WTC11 (cell line): ENCODE results near the gene TH. TPM values are rescaled to one million over a fixed set of nuclear protein-coding genes. Genes with fewer than 3 reads are reported as not detected.

ENCODE experiments used
- ATAC-seq: fragments of 200-7000 bp; cut with Tn5 transposase; 2 replicates; pipeline ENCODE4 v1.10.0; 2021; ENCODE audit warnings: mild to moderate bottlenecking, moderate library complexity
- CTCF ChIA-PET: fragments of 300-600 bp; sonication (Branson Sonifier 250); formaldehyde crosslinking; loops from one replicate; lab custom pipeline; 2021; ENCODE audit warnings: antibody characterized with exemption; lab: Charles Lee
- POLR2A ChIA-PET: fragments of 350-600 bp; sonication (Branson Sonifier 250); formaldehyde crosslinking; loops from one replicate; lab custom pipeline; 2021; ENCODE audit warnings: antibody characterized with exemption; lab: Charles Lee
- DNase-seq: peaks from one replicate; pipeline ENCODE4 v3.0.0; 2021; ENCODE audit warnings: low spot score
- H3K27ac Mint-ChIP-seq: 2 replicates; pipeline ENCODE4 v1.8.0; 2021; ENCODE audit warnings: mixed read lengths
- H3K27me3 Mint-ChIP-seq: 2 replicates; pipeline ENCODE4 v1.8.0; 2021; ENCODE audit warnings: low read depth, mild to moderate bottlenecking, moderate library complexity, mixed read lengths
- H3K36me3 Mint-ChIP-seq: 2 replicates; pipeline ENCODE4 v1.8.0; 2021; ENCODE audit warnings: mixed read lengths
- H3K4me1 Mint-ChIP-seq: 2 replicates; pipeline ENCODE4 v1.8.0; 2022; ENCODE audit warnings: mixed read lengths
- H3K4me3 Mint-ChIP-seq: 2 replicates; pipeline ENCODE4 v1.8.0; 2021; ENCODE audit warnings: mild to moderate bottlenecking, moderate library complexity, mixed read lengths
- H3K9me3 Mint-ChIP-seq: 2 replicates; pipeline ENCODE4 v1.8.0; 2021; ENCODE audit warnings: mixed read lengths
- GRHL2 ChIP-seq: fragments of 250-450 bp; sonication (Bioruptor Pico); IDR thresholded peaks from 2 replicates; pipeline ENCODE4 v1.8.0; 2022; ENCODE audit warnings: mild to moderate bottlenecking, moderate library complexity; ENCODE audit not compliant: insufficient replicate concordance, severe bottlenecking
- GTF2I ChIP-seq: fragments of 250-450 bp; sonication (Bioruptor Pico); conservative IDR thresholded peaks from 2 replicates; pipeline ENCODE4 v1.4.0; 2021; ENCODE audit warnings: mild to moderate bottlenecking
- KAT7 ChIP-seq: sonication (generic); formaldehyde crosslinking; IDR thresholded peaks from 2 replicates; pipeline ENCODE4 v1.8.1; 2023; ENCODE audit warnings: missing genetic modification reagents, mild to moderate bottlenecking, borderline replicate concordance
- MYBL2 ChIP-seq: sonication (generic); formaldehyde crosslinking; IDR thresholded peaks from 2 replicates; pipeline ENCODE4 v1.8.1; 2023; ENCODE audit warnings: mild to moderate bottlenecking, moderate library complexity, missing genetic modification reagents
- NFATC4 ChIP-seq: fragments of 250-450 bp; sonication (Bioruptor Pico); IDR thresholded peaks from 2 replicates; pipeline ENCODE4 v1.9.0; 2021; ENCODE audit warnings: mild to moderate bottlenecking
- NFE2L1 ChIP-seq: sonication (generic); formaldehyde crosslinking; IDR thresholded peaks from 2 replicates; pipeline ENCODE4 v1.8.1; 2023; ENCODE audit warnings: missing genetic modification reagents
- NFYB ChIP-seq: sonication (generic); formaldehyde crosslinking; conservative IDR thresholded peaks from 2 replicates; pipeline ENCODE4 v1.8.0; 2022; ENCODE audit warnings: low read depth, missing genetic modification reagents
- PRRX2 ChIP-seq: fragments of 250-450 bp; sonication (Bioruptor Pico); IDR thresholded peaks from 2 replicates; pipeline ENCODE4 v1.8.0; 2021; ENCODE audit warnings: mild to moderate bottlenecking
- ZNF121 ChIP-seq: sonication (generic); formaldehyde crosslinking; IDR thresholded peaks from 2 replicates; pipeline ENCODE4 v1.8.0; 2023; ENCODE audit warnings: missing genetic modification reagents
- ZNF138 ChIP-seq: sonication (generic); formaldehyde crosslinking; conservative IDR thresholded peaks from 2 replicates; pipeline ENCODE4 v1.8.1; 2022; ENCODE audit warnings: mild to moderate bottlenecking, moderate library complexity, missing genetic modification reagents
- ZNF396 ChIP-seq: fragments of 250-450 bp; sonication (Bioruptor Pico); IDR thresholded peaks from 2 replicates; pipeline ENCODE4 v1.8.0; 2021; ENCODE audit warnings: mild to moderate bottlenecking, moderate library complexity, borderline replicate concordance
- ZNF416 ChIP-seq: fragments of 250-450 bp; sonication (Bioruptor Pico); IDR thresholded peaks from 2 replicates; pipeline ENCODE4 v1.9.0; 2021; ENCODE audit warnings: mild to moderate bottlenecking, inconsistent platforms
- total RNA-seq: library from RNA; stranded (reverse); gene quantifications from 3 replicates; pipeline ENCODE4 v1.2.3, GENCODE V29; 2021
- TF ChIP-seq, protein P1 (sequence below): sonication (generic); formaldehyde crosslinking; IDR thresholded peaks from 2 replicates; pipeline ENCODE4 v1.8.1; 2022; ENCODE audit warnings: missing genetic modification reagents, borderline replicate concordance
- TF ChIP-seq, protein P2 (sequence below): sonication (generic); formaldehyde crosslinking; IDR thresholded peaks from 2 replicates; pipeline ENCODE4 v1.8.1; 2022; ENCODE audit warnings: mild to moderate bottlenecking, missing genetic modification reagents, moderate library complexity, borderline replicate concordance
- TF ChIP-seq, protein P3 (sequence below): fragments of 250-450 bp; sonication (Bioruptor Pico); conservative IDR thresholded peaks from 2 replicates; pipeline ENCODE4 v1.9.0; 2021; ENCODE audit warnings: mild to moderate bottlenecking
- TF ChIP-seq, protein P4 (sequence below): sonication (generic); formaldehyde crosslinking; IDR thresholded peaks from 2 replicates; pipeline ENCODE4 v1.8.1; 2022; ENCODE audit warnings: low read depth, mild to moderate bottlenecking, moderate library complexity, missing genetic modification reagents, borderline replicate concordance
- TF ChIP-seq, protein P5 (sequence below): sonication (generic); formaldehyde crosslinking; IDR thresholded peaks from 2 replicates; pipeline ENCODE4 v1.8.0; 2023; ENCODE audit warnings: missing genetic modification reagents, mild to moderate bottlenecking, borderline replicate concordance
- TF ChIP-seq, protein P6 (sequence below): sonication (generic); formaldehyde crosslinking; IDR thresholded peaks from 2 replicates; pipeline ENCODE4 v1.8.1; 2023; ENCODE audit warnings: mild to moderate bottlenecking, missing genetic modification reagents, moderate library complexity
- TF ChIP-seq, protein P7 (sequence below): sonication (generic); formaldehyde crosslinking; IDR thresholded peaks from 2 replicates; pipeline ENCODE4 v1.8.1; 2023; ENCODE audit warnings: mild to moderate bottlenecking, missing genetic modification reagents

TH gene
- total RNA-seq, 1 experiment from 2014 or later = not detected

DNA sequence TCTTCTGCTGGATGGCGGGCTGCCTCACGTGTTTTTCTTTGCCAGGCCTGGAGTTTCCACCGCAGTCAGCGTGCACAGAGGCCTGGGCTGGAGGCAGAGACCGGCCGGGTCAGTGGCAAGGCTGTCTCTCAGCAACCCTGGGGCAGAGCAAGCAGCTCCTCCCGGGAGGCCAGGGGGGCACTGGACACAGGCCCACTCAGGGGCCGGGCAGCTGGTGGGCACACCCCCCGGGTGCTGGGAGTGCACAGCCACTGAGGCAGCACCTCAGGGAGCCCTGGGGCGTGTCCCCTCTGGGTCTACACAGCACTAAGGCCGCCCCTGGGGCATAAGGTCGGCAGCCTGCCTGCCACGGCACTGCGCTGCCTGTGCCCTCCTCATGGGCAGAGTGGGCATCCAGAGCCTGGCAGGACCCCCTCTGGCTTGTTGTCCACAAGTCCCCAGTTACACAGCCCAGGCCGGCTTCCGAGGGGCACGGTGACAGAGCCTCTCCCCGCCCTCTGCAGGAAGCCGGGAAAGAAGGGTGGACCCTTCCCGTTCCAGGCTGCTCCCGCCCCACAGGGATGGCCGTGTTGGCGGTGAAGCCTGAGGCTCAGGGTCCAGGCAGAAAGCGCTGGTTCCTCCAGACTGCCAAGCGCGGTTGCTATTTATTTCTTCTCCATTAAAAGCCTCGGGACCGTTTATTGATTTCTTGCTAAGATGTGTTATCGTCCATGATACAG, 18.5 kb upstream of the TH start:
- Mint-ChIP-seq H3K4me3 (no peak overlapping the region), H3K27me3 (peaks cover under 1% of the 10 kb centered on the region; the same call in 1 of the 2 replicates), H3K27ac (no peak overlapping the region), H3K4me1 (no peaks in the 10 kb centered on the region), H3K9me3 (no peaks in the 10 kb centered on the region), H3K36me3 (no peaks in the 10 kb centered on the region)
- ATAC-seq = no peak
- DNase-seq = no peak
- ChIA-PET POLR2A (no interaction called here), CTCF (no interaction called here)
- no peak for TF ChIP-seq ZNF396 (CRISPR knock-in tag)
- no peak for TF ChIP-seq ZNF416 (CRISPR knock-in tag)
- TF ChIP-seq, protein P1, sequence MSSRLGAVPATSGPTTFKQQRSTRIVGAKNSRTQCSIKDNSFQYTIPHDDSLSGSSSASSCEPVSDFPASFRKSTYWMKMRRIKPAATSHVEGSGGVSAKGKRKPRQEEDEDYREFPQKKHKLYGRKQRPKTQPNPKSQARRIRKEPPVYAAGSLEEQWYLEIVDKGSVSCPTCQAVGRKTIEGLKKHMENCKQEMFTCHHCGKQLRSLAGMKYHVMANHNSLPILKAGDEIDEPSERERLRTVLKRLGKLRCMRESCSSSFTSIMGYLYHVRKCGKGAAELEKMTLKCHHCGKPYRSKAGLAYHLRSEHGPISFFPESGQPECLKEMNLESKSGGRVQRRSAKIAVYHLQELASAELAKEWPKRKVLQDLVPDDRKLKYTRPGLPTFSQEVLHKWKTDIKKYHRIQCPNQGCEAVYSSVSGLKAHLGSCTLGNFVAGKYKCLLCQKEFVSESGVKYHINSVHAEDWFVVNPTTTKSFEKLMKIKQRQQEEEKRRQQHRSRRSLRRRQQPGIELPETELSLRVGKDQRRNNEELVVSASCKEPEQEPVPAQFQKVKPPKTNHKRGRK = no peak
- TF ChIP-seq KAT7 (CRISPR knock-in tag) = no peak

DNA sequence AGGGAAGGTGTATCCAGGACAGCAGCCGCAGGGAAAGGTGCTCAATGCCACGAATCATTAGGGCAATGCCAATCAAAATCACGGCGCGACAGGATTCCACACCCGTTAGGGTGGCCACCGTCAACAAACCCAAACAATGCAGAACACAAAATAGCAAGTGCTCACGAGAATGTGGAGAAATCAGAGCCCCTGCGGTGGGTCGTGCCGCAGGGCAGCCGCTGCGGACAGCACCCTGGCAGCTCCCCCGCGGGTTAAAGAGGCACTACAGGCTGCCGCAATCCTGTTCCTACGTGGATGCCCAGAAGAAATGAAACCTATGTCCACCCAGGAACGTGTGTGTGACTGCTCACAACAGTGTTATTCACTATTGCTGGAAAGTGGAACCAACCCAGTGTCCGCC, 17.1 kb upstream of the TH start:
- ChIA-PET POLR2A (no interaction called here), CTCF (no interaction called here)
- Mint-ChIP-seq H3K9me3 (no peaks in the 10 kb centered on the region), H3K27me3 (peaks cover 5% of the 10 kb centered on the region), H3K4me1 (no peaks in the 10 kb centered on the region), H3K4me3 (no peak overlapping the region), H3K36me3 (no peaks in the 10 kb centered on the region), H3K27ac (no peak overlapping the region)
- DNase-seq (no peak), ATAC-seq (no peak)
- TF ChIP-seq NFATC4 (CRISPR knock-in tag) (no peak), ZNF121 (CRISPR knock-in tag) (no peak), NFE2L1 (no peak), ZNF138 (no peak), PRRX2 (CRISPR knock-in tag) (no peak), GRHL2 (no peak), MYBL2 (no peak), GTF2I (CRISPR knock-in tag) (no peak), NFYB (CRISPR knock-in tag) (no peak)
- TF ChIP-seq, protein P2, sequence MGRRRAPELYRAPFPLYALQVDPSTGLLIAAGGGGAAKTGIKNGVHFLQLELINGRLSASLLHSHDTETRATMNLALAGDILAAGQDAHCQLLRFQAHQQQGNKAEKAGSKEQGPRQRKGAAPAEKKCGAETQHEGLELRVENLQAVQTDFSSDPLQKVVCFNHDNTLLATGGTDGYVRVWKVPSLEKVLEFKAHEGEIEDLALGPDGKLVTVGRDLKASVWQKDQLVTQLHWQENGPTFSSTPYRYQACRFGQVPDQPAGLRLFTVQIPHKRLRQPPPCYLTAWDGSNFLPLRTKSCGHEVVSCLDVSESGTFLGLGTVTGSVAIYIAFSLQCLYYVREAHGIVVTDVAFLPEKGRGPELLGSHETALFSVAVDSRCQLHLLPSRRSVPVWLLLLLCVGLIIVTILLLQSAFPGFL = no peak
- TF ChIP-seq, protein P3, sequence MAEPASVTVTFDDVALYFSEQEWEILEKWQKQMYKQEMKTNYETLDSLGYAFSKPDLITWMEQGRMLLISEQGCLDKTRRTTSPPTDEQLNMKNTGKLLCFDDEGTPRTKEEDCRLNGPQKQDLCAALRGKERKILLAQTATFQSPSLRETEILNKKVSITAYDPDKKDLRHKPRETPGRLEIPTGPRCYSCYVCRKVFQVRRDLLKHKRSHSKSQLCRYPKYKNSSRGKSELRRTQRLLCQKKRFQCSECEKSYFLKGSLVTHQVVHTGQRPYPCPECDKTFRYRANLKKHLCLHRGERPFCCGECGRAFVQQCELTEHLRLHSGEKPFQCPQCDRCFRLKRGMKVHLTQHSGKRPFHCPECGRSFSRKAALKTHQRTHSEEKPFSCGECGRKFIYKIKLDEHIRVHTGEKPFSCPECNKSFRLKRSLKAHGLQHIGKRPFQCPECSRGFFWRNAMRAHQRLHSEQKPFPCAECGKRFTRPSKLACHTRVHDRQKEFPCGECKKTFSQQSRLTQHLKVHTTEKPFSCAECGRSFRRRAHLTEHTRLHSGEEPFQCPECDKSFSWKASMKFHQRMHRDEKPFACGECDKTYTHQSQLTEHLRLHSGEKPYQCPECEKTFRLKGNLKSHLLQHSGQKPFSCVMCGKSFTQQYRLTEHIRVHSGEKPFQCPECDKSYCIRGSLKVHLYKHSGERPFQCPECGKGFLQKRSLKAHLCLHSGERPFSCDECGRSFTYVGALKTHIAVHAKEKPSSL = no peak
- TF ChIP-seq, protein P4, sequence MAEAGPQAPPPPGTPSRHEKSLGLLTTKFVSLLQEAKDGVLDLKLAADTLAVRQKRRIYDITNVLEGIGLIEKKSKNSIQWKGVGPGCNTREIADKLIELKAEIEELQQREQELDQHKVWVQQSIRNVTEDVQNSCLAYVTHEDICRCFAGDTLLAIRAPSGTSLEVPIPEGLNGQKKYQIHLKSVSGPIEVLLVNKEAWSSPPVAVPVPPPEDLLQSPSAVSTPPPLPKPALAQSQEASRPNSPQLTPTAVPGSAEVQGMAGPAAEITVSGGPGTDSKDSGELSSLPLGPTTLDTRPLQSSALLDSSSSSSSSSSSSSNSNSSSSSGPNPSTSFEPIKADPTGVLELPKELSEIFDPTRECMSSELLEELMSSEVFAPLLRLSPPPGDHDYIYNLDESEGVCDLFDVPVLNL = no peak
- TF ChIP-seq, protein P5, sequence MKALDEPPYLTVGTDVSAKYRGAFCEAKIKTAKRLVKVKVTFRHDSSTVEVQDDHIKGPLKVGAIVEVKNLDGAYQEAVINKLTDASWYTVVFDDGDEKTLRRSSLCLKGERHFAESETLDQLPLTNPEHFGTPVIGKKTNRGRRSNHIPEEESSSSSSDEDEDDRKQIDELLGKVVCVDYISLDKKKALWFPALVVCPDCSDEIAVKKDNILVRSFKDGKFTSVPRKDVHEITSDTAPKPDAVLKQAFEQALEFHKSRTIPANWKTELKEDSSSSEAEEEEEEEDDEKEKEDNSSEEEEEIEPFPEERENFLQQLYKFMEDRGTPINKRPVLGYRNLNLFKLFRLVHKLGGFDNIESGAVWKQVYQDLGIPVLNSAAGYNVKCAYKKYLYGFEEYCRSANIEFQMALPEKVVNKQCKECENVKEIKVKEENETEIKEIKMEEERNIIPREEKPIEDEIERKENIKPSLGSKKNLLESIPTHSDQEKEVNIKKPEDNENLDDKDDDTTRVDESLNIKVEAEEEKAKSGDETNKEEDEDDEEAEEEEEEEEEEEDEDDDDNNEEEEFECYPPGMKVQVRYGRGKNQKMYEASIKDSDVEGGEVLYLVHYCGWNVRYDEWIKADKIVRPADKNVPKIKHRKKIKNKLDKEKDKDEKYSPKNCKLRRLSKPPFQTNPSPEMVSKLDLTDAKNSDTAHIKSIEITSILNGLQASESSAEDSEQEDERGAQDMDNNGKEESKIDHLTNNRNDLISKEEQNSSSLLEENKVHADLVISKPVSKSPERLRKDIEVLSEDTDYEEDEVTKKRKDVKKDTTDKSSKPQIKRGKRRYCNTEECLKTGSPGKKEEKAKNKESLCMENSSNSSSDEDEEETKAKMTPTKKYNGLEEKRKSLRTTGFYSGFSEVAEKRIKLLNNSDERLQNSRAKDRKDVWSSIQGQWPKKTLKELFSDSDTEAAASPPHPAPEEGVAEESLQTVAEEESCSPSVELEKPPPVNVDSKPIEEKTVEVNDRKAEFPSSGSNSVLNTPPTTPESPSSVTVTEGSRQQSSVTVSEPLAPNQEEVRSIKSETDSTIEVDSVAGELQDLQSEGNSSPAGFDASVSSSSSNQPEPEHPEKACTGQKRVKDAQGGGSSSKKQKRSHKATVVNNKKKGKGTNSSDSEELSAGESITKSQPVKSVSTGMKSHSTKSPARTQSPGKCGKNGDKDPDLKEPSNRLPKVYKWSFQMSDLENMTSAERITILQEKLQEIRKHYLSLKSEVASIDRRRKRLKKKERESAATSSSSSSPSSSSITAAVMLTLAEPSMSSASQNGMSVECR (CRISPR knock-in tag) = no peak
- TF ChIP-seq, protein P6, sequence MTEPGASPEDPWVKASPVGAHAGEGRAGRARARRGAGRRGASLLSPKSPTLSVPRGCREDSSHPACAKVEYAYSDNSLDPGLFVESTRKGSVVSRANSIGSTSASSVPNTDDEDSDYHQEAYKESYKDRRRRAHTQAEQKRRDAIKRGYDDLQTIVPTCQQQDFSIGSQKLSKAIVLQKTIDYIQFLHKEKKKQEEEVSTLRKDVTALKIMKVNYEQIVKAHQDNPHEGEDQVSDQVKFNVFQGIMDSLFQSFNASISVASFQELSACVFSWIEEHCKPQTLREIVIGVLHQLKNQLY = no peak
- TF ChIP-seq, protein P7, sequence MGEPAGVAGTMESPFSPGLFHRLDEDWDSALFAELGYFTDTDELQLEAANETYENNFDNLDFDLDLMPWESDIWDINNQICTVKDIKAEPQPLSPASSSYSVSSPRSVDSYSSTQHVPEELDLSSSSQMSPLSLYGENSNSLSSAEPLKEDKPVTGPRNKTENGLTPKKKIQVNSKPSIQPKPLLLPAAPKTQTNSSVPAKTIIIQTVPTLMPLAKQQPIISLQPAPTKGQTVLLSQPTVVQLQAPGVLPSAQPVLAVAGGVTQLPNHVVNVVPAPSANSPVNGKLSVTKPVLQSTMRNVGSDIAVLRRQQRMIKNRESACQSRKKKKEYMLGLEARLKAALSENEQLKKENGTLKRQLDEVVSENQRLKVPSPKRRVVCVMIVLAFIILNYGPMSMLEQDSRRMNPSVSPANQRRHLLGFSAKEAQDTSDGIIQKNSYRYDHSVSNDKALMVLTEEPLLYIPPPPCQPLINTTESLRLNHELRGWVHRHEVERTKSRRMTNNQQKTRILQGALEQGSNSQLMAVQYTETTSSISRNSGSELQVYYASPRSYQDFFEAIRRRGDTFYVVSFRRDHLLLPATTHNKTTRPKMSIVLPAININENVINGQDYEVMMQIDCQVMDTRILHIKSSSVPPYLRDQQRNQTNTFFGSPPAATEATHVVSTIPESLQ = no peak
